NCI-H1694 treated with DMSO at 0.1 percent for 48 hours (cell line): ENCODE results near the gene PDSS2.
"Not testable (repeated sequence)": the region's sequence is repeated elsewhere in the genome, so short reads cannot be mapped to it uniquely, and the experiment has no call there.

Experiments used
- DNase-seq: peaks from one replicate; lab custom pipeline; 2025; lab: John Stamatoyannopoulos, UW

PDSS2 gene

GRCh38 chr6:107216197-107216933, 243.0 kb downstream of the PDSS2 start:
- no peak for DNase-seq

DNA sequence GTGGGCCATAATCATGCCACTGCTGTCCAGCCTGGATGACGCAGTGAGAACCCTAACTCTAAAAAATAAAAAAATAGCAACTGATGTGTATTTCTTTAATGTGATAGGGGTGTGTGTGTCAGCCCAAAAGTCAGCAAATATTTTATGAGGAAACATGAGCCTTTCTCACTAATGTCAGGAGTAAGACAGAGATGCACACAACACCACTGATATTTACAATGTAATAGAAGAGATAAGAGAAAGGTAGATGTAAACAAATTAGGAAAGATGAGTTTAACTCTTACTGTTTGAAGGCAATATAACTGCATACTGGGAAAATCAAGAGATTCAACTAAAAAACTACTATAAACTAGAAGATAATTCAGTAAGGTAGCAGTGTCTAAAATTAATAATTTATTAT, 244.0 kb downstream of the PDSS2 start:
- DNase-seq: no peak

GRCh38 chr6:107214655-107215054, 244.7 kb downstream of the PDSS2 start:
- DNase-seq: no peak

- no peak for DNase-seq
These were observed 249.7 kb downstream of the PDSS2 start for GRCh38 chr6:107209406-107210305.

DNA sequence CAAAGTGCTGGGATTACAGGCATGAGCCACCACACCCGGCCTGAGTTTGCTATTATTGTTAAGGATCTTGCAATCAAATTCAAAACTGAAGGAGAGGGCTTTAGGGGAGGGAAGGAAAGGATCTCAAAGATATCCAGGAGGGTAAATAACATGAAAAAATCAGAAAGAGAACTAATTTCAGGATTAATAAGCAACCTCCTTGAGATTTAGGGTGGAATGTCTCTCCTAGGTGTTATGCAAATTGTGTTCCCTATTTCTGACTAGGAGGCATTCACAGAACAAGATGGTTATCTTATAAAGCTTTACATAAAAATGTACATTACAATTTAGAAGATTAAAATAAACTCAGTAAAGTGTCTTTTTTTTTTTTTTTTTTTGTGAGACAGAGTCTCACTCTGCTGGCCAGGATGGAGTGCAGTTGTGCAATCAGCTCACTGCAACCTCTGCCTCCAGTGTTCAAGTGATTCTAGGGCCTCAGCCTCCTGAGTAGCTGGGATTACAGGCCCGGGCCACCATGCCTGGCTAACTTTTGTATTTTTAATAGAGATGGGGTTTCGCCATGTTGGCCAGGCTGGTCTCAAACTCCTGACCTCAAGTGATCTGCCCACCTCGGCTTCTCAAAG, 252.0 kb downstream of the PDSS2 start:
- DNase-seq: no peak

DNA sequence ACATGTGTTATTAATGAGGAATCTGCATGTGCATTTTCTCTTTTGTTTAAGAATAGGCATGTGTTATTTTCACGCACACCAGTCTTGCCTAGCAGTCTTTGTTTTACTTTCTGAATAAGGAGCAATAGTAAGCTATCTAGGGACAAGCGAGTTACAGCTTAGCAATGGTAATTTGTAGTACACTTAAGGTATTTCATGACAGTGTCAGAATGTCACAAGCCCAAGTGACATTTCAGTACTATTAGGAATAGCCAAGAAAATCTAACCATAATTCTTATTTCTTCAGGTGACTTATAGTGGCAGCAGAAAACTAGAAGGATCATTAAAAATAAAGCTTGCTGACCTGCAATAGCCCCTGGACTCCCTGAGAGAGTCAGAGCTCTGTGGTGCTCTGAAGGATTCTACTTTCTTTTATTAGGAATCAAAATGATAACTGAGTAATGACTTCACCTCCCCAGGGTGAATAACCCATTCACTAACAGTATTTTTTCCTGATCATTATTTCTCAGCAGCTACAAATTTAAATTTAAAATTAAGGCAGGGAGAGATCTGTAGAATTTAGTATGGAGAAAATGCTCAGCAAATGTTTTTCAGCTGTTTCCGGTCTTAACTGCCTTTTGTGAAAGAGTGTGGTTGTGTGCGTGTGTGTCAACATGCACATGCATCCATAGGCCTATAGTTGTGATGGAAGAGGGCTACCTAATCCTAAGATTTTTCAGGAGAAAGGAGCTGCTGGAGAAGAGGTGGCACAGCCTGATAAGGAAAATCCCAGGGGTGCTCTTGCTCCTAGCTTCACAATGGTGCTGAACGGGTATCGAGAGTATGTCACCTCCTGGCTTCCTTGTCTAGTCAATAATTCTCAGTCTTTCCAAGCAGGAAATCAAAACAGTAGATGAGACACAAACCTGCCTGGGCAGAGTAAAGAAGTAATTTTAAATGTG, 254.0 kb downstream of the PDSS2 start:
- no peak for DNase-seq

DNA sequence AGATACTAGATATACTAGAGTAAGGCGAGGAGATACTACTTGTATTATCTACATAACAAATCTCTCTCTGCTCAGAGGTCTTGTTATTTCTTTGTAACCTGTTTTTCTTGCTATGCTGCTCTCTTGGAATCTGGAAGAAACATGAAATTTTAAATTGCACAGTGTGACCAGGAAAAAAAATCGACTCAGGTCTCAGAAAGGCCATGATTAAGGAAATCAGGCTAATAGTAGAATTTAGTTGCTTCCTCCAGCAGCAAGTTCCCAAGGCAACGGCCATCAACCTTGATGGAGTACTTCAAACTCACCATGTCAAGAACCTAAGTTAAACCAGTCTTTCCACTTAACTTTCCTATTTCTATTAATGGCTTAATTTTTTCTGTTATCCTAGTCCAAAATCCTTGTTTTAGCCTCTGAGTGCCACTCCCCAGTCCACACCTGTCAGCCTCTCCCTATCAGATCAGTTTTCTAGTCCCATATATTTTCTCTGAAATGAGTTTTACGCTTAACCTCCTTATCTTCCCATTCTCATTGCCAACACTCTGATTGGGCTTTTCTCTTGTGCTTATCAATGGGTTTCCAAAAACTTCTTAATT, 256.4 kb downstream of the PDSS2 start:
- DNase-seq: no peak

DNA sequence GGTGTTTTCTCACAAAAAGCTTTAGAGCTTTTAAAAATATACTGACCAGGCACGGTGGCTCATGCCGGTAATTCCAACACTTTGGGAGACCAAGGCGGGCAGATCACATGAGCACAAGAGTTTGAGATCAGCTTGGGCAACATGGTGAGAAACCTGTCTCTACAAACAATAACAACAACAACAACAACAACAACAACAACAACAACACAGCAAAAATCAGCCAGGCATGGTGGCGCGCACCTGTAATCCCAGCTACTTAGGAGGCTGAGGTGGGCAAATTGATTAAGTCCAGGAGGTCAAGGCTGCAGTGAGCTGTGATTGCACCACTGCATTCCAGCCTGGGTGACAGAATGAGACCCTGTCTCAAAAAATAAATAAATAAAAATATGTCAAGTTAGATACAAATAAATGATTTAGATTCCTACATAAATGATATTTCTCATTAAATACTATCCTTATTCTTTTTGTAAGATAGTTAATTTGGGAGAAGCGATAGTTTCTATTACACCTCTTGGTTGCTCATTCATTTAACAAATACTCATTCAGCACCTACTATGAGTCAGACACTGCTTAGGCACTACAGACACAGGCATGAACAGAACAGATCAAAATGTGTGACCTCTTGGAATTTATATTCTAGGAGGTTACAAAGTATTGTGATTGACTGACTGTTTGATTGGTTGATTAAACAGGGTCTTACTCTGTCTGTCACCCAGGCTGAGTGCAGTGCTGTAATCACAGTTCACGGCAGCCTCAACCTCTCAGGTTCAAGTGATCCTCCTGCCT, 260.5 kb downstream of the PDSS2 start:
- no peak for DNase-seq

DNA sequence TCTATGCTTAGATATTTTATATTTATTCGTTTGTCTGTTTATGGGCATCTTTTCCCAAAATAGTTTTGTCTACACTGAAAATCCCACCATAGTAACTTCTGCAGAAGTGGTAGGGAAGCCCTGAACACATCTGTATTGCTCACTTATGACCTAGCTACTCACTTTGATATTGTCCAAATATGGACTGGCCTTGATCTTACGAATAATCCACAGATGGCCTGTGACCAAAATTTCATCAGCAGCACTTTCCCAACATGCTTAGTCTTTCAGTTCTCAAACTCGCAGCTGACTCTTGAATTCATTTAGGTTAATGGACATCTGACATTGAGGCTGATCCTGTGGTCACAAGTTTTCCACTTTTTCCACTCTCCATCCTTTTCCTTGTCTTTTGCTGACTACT, 263.2 kb downstream of the PDSS2 start:
- no peak for DNase-seq

DNA sequence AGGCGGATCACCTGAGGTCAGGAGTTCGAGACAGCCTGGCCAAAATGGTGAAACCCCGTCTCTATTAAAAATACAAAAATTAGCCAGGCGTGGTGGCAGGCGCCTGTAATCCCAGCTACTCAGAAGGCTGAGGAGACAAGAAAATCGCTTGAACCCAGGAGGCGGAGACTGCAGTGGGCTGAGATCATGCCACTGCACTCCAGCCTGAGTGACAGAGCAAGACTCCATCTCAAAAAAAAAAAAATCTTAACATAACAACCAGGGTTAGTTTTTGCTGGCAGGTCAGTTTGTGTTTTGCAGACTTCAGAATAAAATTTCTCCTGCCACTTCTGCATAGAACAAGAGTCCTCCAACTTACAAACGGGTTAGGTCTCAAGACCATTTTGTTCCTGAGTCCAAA, 264.6 kb downstream of the PDSS2 start:
- not testable (repeated sequence) for DNase-seq

DNA sequence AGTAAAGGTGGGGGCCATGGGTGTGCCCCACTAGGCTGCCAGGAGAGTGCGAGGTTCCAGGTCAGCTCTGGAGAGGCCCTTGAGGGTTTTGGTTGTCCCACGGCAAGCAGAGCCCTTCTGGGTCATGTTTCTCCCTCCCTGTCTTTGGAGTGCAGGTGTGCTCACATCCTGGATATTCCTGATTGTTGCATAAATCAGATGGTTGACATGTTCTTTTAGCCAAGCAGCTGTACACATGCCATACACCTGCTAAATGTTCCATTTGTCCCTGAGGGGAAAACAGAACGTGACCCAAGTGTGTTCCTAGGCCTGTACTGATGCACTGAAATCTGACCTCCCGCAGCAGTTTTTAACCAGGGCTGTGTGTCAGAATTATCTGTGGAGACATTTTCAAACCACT, 266.5 kb downstream of the PDSS2 start:
- DNase-seq: no peak

- no peak for DNase-seq
These were observed 271.7 kb downstream of the PDSS2 start for GRCh38 chr6:107187630-107188029.

DNA sequence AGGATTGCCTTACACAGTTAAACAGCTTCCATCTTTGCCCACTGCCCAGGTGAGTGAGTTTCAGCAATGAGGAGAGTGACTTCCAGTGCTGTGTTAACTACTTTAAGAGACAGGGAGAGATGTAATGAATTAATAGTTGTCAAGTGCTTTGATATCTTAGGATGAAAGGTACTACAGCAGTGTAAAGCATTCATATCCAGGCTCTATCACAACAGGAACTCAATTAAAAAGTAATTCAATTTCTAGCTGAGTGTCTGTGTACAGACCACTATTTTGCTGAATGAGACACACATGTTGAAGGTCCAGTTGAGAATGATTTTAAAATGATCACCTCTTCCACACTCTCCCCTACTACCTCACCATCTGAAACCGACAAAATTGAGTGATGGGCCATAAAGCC, 273.3 kb downstream of the PDSS2 start:
- no peak for DNase-seq

- peak; percentile 29 for DNase-seq
These were observed 273.9 kb downstream of the PDSS2 start for GRCh38 chr6:107185391-107185970.

- DNase-seq: no peak
These were observed 274.9 kb downstream of the PDSS2 start for GRCh38 chr6:107184435-107184834.

GRCh38 chr6:107180099-107180498, 279.3 kb downstream of the PDSS2 start:
- DNase-seq: no peak

DNA sequence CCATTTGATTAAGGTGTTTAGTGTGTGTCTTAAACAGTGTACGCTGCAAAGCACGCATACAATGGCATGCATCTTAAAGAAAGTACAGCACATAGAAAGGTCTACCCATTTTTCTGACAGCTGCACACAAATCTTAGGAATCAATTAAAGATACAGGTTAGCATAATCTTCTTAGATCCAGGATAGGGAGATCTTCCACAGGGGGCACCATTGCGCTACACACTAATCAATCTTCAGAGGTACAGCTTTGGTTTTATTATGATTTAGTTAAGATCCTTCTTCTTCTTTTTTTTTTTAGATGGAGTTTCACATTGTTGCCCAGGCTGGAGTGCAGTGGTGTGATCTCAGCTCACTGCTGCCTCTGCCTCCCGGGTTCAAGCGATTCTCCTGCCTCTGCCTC, 280.4 kb downstream of the PDSS2 start:
- peak; percentile 2 for DNase-seq

DNA sequence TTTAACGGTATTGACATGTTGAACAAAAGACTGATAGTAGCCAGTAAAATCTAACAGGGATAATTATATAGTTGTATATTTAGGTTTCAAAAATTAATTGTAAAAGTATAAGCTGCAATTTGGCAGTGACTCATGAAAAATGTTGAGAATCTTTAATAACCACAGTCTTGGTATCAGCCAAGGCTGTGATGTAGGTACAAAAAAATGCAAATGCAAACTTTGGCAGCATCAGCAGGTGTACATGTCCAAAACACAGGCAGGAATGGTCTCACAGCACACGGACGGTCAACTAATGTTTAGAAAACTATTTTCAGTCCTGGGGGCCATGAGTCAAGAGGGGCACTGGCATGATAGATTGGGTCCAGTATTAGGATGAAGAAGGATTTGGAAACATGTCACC, 285.6 kb downstream of the PDSS2 start:
- no peak for DNase-seq

GRCh38 chr6:107171513-107171912, 287.9 kb downstream of the PDSS2 start:
- DNase-seq: no peak

DNA sequence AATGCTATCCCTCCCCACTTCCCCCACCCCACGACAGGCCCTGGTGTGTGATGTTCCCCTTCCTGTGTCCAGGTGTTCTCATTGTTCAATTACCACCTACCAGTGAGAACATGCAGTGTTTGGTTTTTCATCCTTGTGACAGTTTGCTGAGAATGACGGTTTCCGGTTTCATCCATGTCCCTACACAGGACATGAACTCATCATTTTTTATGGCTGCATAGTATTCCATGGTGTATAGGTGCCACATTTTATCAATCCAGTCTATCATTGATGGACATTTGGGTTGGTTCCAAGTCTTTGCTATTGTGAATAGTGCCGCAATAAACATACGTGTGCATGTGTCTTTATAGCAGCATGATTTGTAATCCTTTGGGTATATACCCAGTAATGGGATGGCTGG, 295.1 kb downstream of the PDSS2 start:
- not testable (repeated sequence) for DNase-seq
